ENCODE results near the gene COL2A1.

The COL2A1 gene

DNA sequence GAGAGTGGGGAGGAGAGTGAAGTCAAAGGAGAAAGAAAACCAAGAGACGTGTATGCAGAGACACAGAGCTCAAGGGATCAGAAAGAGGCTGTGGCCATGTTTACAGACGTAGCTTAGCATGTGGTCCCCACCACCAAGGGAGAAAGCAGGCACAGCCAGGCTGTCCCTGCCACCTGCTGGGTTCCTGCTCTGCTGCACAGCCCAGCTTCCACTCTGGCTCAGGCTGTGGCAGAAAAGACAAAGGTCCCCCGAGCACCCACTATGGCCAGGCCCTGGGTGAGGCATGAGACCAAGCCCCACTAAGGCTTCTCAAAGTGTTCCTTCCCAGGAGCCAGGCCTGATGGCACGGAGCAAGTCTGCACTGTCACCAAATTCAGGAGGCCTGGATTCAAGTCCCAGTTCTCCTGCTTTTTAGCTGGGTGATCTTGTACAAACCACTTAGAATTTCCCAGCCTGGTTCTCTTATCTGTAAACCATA is 25.9 kb upstream of the COL2A1 start:
- DNase-seq (ENCODE audit: low spot score) = no peak

DNA sequence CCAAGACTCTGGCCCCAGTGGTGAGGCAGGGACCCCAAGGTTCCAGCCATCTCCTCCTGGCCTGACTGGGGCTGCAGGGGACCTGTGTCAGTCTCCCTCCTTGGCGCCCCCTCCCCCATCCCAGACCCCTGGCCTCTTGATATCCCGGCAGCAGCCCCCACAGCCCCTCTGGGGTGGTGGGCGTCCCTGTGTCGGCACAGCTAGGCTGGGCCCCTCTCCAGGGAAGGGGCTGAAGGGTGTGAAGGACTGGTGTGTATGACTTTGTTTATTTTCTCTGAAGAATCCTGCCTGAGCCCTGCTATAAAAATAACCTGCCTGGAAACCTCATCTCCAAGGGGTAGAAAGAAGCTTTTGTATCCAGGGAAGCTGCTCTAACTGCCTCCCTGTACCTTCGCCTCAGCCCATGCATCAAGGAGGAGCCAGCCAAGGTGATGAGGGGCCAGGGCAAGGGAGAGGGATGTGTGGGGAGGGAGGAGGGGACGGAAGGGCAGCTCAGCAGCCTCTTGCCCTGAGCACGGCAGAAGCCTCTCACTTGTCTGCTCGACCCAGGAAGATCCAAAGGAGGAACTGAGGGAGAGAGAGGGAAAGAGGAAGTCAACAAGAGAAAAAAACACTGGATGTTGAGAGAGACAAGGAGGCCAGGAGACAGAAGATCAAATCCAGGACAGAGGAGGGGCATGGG is 25.4 kb upstream of the COL2A1 start:
- no peak for DNase-seq (ENCODE audit: low spot score)

GRCh38 chr12:48028541-48029431 is 24.5 kb upstream of the COL2A1 start:
- DNase-seq (ENCODE audit: low spot score) = no peak

DNA sequence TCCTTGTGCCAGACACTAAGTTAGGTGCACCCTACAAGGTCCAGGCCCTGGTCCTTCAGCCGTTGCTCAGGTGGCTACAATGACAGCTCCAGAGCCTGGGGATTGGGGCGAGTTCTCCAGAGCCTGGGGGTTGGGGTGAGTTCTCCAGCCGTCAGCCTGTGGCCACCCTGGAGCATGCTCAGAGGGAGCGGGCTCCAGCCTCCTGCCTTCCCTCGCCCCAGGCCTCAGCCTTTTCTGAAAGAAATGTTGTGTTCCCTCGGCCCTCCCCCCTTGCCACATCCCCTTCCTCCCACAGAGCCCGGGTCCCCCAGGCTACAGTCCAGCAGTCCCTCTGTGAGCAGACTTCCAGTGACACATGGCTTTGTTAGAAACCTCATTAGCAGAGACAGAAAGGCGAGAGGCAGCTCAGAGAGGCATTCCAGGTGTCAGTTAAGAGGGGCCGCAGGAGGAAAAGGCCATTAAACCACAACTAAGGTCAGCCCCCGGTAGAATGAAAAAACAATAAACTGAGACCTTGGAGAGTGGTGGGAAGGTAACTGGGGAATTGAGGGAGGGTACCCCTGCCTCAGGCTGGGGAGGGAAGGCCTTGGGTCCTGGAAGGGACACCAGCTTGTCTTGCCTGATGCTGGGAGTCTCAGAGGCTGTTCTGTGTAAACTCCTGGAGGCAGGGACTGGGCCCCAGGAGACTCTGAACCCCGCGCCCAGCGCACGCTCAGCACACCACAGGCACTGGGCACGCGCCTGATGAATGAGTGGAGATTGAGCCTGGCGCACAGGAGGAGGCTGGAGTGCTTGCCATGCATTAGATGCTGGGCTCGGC is 23.1 kb upstream of the COL2A1 start:
- no peak for DNase-seq (ENCODE audit: low spot score)

GRCh38 chr12:48026060-48026827 is 22.0 kb upstream of the COL2A1 start:
- DNase-seq (ENCODE audit: low spot score) = no peak

- DNase-seq (ENCODE audit: low spot score) = no peak
These were observed 21.0 kb upstream of the COL2A1 start for GRCh38 chr12:48025281-48025680.

- DNase-seq (ENCODE audit: low spot score) = no peak
These were observed 20.5 kb upstream of the COL2A1 start for GRCh38 chr12:48024735-48025134.

GRCh38 chr12:48023386-48023785 is 19.1 kb upstream of the COL2A1 start:
- no peak for DNase-seq (ENCODE audit: low spot score)

DNA sequence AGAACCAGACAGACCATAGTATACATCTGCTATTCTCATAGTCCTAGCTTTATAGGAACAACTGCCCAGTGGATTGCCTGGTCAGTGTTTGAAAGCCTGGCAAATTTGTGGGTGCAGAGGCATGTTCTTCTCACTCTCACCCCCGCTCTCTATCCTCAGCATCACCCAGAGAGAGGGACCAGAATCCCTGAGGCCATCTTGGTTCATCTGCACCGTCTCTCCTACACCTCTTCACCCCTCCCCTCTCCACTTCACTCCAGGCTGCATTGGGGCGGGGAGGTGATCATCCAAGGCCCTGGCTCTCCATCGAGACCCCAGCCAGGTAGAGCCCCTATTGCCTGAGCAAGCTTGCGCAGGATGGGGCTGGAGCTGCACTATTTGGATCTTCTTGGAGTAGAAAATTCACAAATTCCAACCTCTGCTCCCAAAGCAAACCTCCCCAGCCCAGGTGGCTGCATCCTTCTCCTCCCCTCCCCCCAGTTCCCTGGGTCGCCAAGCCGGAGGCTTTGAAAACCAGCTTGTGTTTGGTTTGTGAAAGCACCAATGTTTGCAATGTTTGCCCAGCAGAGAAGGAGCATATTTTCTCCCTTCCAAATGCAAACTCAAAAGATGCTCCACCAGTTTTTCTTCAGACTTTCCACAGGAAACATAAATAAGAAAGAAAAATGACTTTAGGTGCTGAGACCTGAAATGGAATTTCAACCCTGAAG is 18.6 kb upstream of the COL2A1 start:
- DNase-seq (ENCODE audit: low spot score) = no peak

DNA sequence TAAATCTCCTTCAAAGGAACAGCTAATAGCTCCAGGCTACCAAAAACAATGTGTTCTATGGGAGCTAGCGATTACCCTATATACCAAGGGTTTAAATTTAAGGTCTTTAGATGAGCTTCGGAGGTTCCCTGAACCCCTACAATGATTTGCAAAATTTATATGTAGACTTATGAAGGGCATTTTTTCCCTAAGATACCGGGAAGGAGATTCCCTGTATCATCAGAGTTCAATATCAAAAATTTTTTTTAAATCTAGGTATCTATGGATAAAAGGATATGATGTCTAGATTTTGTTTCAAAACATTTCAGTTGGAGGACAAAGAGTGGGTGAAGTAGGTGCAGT is 17.9 kb upstream of the COL2A1 start:
- no peak for DNase-seq (ENCODE audit: low spot score)

DNA sequence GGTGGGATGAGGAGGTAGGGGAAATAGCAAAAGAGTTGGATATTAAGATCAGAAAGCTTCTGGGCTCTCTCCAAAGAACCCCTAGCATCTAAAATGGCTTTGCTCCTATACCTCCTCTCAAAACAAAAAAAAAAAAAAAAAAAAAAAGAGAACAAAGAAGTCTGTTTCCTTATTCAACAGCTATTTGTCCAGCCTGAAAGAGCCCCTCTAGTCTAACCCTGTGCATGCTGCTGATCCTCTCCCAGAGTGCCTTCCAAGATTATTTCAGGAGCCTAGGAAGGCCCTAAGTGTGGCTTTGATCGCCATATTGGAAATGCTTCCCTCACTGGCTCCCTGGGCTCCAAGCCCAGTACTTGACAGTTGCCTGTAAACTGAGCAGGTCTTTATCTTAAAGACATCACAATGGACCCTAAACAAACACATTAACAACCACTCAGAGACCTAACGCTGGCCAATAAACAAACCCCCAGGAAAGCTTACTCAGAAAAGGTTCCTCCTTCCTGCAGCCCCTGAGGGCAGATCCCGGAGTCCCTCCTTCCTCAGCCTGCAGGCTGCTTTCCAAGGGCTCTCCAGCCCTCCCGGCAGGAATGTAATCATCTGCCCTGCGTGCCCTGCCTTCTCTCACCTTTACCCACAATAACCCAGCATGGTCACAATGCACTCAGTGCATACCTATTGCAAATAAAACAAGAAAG is 17.4 kb upstream of the COL2A1 start:
- DNase-seq (ENCODE audit: low spot score) = peak; percentile 95

GRCh38 chr12:48019639-48020265 is 15.5 kb upstream of the COL2A1 start:
- no peak for DNase-seq (ENCODE audit: low spot score)

GRCh38 chr12:48018618-48018995 is 14.3 kb upstream of the COL2A1 start:
- DNase-seq (ENCODE audit: low spot score) = no peak

- DNase-seq (ENCODE audit: low spot score) = peak; percentile 25
These were observed 13.8 kb upstream of the COL2A1 start for GRCh38 chr12:48017921-48018617.

DNA sequence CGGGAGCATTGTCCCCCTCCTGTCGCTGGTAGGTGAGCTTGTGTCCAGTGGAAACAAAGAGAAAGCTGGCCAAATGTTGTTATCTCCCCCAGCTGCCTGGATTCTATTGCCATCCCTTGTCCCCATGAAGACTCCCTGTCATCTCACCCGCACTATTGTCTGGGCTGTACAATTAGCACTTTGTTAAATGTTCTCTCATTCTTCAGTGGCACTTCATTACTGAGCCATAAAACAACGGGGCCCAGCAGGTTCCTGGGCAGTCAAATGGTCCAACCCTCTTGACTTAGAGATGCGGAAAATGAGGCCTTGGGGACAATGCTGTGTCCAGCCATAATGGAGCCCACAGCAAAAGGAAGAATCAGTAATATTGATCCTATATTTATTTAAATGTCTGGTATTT is 13.2 kb upstream of the COL2A1 start:
- no peak for DNase-seq (ENCODE audit: low spot score)

DNA sequence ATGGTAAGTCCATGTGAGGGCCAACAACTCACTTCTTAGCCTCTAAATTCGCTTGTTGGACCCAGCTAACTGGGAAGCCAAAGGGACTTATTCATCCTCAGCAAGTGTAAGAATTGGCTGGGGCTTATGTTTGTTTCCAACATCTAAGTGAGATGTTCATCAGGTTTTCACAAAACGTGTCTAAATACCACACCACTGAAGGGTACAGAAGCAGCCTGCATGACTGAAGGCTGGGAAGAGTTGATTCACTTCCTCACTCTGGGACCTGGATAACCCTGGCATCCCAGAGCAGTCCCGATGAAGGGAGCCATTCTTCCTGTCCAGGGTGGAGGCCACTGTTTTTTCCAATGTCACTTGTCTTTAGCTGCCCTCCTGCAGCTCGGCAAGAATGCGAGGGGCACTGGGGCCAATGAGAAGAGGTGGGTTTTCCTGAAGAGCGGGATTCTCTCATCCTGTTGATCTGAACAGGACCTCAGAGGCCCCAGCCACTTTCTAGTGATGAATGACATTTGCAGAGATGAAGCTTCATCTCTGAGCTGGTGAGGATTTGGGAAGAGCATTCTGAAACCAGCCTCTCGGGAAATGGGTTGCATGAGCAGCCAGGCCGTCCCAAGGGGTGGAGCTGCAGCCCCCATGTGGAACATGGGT is 12.2 kb upstream of the COL2A1 start:
- no peak for DNase-seq (ENCODE audit: low spot score)

DNA sequence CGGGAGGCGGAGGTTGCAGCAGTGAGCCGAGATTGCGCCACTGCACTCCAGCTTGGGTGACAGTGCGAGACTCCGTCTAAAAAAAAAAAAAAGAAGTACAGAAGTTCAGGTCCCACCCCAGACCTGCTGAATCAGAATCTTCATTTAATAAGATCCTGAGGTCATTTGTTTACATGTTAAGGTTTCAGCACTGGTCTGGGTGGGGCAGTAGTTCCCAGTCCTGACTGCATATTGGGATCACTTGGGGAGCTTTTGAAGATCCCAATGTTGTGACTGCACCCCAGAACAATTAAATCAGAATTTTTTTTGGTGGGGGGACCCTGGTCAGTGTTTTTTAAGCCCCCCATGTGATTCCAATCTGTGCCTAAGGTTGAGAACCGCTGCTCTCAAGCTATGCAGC is 11.7 kb upstream of the COL2A1 start:
- no peak for DNase-seq (ENCODE audit: low spot score)

GRCh38 chr12:48015129-48015528 is 10.9 kb upstream of the COL2A1 start:
- DNase-seq (ENCODE audit: low spot score) = no peak

- no peak for DNase-seq (ENCODE audit: low spot score)
These were observed 9.0 kb upstream of the COL2A1 start for GRCh38 chr12:48013287-48013686.
